Epithelial cell of esophagus (primary cell): ENCODE data around the gene LILRA5.

ENCODE experiments used
- DNase-seq: peaks from one replicate; pipeline ENCODE4 v3.0.0; 2010; ENCODE audit warnings: low read depth
- H3K4me3 ChIP-seq: 2 replicates; pipeline ENCODE4 v1.5.1; 2011; ENCODE audit warnings: mild to moderate bottlenecking, low read length, control low read depth
- CTCF ChIP-seq: IDR thresholded peaks from 2 replicates; pipeline ENCODE4 v1.5.1; 2011; ENCODE audit warnings: low read depth, mild to moderate bottlenecking, low read length, control low read depth, inconsistent platforms; ENCODE audit not compliant: insufficient read depth; ENCODE audit errors: missing control alignments

The LILRA5 gene

DNA sequence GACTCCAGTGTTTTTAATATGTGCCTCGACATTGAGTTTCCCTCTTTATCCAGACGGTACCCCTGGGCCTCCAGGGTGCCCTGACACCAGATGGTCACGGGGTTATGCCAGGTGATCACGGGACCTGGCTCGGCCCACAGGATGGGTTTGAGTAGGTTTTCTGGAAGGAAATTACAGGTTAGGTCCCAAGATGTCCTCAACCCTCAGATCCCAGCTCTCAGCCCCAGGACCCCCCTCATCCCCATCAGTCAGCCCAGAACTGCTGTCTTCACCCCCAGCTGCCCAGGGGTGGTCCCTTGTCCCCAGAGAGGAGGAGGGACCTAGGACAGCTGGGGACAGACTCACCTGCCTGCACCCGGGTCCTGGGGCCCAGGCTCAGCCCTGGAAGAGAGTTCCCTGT, 25.6 kb upstream of the LILRA5 start:
- no peak for DNase-seq
- no peak overlapping the region for H3K4me3 ChIP-seq
- TF ChIP-seq CTCF, result no peak

DNA sequence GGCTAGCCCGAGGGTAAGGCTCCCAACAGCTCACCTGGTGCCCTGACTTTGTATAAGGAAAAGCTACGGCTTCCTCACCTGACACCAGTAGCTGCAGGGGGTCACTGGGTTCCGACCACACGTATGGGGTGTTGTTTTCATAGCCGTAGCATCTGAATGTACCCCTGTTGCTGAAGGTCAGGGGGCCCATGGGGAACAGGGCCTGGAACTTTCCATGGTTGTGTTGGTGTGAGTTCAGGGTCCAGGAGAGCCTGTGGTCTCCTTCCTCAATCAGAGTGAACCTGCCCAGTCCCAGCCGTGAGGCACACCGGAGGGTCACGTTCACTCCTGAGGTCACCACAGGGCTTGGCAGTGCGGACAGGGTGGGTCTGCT, 24.9 kb upstream of the LILRA5 start:
- no peak for DNase-seq
- H3K4me3 ChIP-seq, result no peak overlapping the region
- TF ChIP-seq CTCF, result no peak

- no peak for TF ChIP-seq CTCF
- DNase-seq, result no peak
- no peak overlapping the region for H3K4me3 ChIP-seq
Measured at GRCh38 chr19:54336893-54337857, 24.2 kb upstream of the LILRA5 start.

DNA sequence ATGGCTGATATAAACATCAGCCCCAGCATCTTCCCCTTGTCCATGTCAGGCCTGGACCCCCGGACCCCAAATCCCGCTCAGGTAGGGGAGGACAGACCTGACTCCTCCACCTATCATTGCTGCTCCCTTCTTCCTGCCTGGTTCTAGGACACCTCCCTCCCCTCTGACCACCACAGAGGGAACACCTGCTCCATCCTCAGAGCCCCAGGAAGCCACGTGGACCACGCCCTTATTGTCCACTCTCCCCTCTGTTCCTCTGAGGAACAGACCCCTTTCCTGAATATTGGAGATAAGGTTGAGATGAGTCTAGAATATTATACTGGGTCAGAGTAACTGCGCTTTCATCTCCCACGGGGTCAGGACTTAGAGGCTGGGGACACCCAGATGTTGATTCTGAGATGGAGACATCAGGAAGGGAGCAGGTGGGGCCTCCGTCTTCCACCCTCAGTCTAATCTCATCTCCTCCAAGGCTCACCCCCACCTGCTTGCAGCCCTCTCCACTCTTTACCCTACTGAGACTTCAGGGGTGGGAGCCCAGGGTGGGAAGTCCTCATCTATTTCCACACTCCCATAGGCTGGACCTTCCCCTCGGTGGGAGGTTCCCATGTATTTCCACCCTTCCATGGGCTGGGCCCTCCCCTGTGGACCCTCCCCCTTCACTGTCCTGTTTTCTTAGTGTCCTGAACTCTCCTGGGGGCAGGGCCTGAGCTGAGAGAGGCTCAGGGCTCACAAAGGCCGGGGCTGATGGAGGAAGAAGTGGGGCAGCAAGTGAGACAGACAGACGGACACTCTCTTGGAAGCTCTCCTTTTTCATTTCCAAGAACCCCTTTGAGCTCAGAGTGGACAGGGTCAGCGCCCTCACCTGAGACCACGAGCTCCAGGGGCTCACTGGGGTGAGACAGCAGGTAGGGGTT, 23.3 kb upstream of the LILRA5 start:
- no peak overlapping the region for H3K4me3 ChIP-seq
- no peak for DNase-seq
- no peak for TF ChIP-seq CTCF

GRCh38 chr19:54335164-54335563, 22.2 kb upstream of the LILRA5 start:
- H3K4me3 ChIP-seq, result no peak overlapping the region
- no peak for DNase-seq
- no peak for TF ChIP-seq CTCF

DNA sequence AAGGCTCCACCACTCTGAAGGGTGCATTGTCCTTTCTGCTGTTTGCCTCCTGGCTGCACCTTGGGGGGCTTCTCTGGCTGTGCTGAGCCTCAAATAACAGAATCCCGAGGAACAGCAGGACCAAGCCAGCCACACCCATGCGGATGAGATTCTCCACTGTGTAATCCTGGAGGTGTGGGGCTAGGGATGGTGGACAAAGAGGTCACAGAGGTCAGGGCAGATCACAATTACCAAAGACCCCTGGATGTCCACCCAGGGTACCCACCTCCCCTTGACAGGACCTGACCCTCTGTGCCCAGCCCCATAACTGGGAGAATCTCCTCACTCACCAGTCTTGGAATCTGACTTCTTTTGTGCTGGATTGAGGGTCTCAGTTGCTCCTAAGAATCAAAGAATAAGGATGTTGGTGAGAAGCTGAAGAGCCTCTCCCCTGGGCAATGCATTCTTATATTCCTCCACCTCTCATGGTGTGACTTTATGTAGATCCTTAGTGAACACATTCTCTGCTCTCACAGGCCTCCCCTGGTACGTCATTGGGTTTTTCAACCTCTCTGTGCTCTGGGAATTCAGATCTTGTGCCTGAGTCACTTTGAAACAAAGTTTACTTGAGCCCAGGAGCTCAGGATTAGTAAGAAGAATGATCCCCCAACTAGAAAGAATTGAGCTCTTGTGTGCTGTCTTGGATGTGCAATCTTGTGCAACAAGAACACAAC, 20.8 kb upstream of the LILRA5 start:
- H3K4me3 ChIP-seq, result no peak overlapping the region
- TF ChIP-seq CTCF, result no peak
- DNase-seq, result no peak
